Kidney (tissue), 14 donors: ENCODE data around the gene MYO7A. TPM values are rescaled to one million over a fixed set of nuclear protein-coding genes. Genes with fewer than 3 reads are reported as not detected.

Experiments
- DNase-seq, 5 donors: peaks; one replicate each; pipeline ENCODE4 v3.0.0-alpha.2; 2013 to 2020
- FAIRE-seq: peaks from 2 replicates; lab custom pipeline; 2012; peaks lifted over from hg19 to GRCh38; lab: Jason Lieb, UNC
- H3K27ac ChIP-seq, 2 donors: one replicate each; pipeline ENCODE4 v1.7.0; 2013; ENCODE audit warnings: low read depth in 2 of 2, low read length in 2 of 2, inconsistent platforms in 1 of 2
- H3K27me3 ChIP-seq: one replicate; pipeline ENCODE4 v1.7.1; 2013; ENCODE audit warnings: low read length, inconsistent platforms; ENCODE audit not compliant: control insufficient read depth, insufficient read depth
- H3K36me3 ChIP-seq, 3 donors: one replicate each; pipeline versions ENCODE4 v1.7.0 to v1.7.1; 2013; ENCODE audit warnings: low read length in 3 of 3, control low read depth in 1 of 3, inconsistent platforms in 1 of 3; ENCODE audit not compliant: insufficient read depth in 3 of 3, control insufficient read depth in 2 of 3
- H3K4me1 ChIP-seq, 3 donors: one replicate each; pipeline versions ENCODE4 v1.7.0 to v1.7.1; 2013; ENCODE audit warnings: low read length in 3 of 3, inconsistent platforms in 1 of 3, low read depth in 1 of 3; ENCODE audit not compliant: control insufficient read depth in 2 of 3, insufficient read depth in 2 of 3
- H3K4me3 ChIP-seq, 3 donors: one replicate each; pipeline versions ENCODE4 v1.7.0 to v1.8.1; 2013; ENCODE audit warnings: low read length in 3 of 3, control low read depth in 1 of 3, inconsistent platforms in 1 of 3
- H3K9ac ChIP-seq, 3 donors: one replicate each; pipeline versions ENCODE4 v1.7.0 to v1.7.1; 2013; ENCODE audit warnings: low read length in 3 of 3, control low read depth in 1 of 3, inconsistent platforms in 1 of 3
- H3K9me3 ChIP-seq, 3 donors: one replicate each; pipeline versions ENCODE4 v1.7.0 to v1.7.1; 2013; ENCODE audit warnings: low read length in 3 of 3, control low read depth in 1 of 3, inconsistent platforms in 1 of 3; ENCODE audit not compliant: control insufficient read depth in 2 of 3, insufficient read depth in 1 of 3
- intact Hi-C: fragments of 100-400 bp; cut with DNase I; formaldehyde crosslinking; loops from one replicate; pipeline ENCODE4 v1.11.1; 2022
- polyA plus RNA-seq: library from polyadenylated mRNA; stranded (reverse); fragments of 350-450 nt; fragmentation: Illumina TruSeq; extraction: RNeasy Lipid Tissue Mini Kit (QIAGEN cat#74804); gene quantifications from one replicate; pipeline ENCODE4 v1.2.3, GENCODE V29; 2014; ENCODE audit warnings: low read depth, low replicate concordance; ENCODE audit not compliant: insufficient read depth
- total RNA-seq: library from RNA; stranded (reverse); fragmentation: NEBNext Ultra II Directional; extraction: Animal tissue kit (Norgen Biotek cat#: 25700); gene quantifications from one replicate; pipeline ENCODE4 v1.2.1, GENCODE V29; 2021
- TF ChIP-seq, protein P1 (sequence below): IDR thresholded peaks from 3 replicates; pipeline ENCODE4 v1.5.1; 2012; ENCODE audit warnings: mild to moderate bottlenecking, moderate library complexity, borderline replicate concordance; ENCODE audit not compliant: insufficient read depth; ENCODE audit errors: extremely low read depth
- donor health status: control.
- donor health status: control.
- donor health status: control.
- donor health status: control.
- donor health status: control.
- donor health status: DM: yes; HTN: yes; CAD: no.
- donor health status: Normal renal cell carcinoma (clear cell type).

MYO7A gene
- total and polyA plus RNA-seq, 2 donors from 2014 or later = 6.1 to 10.7 TPM

DNA sequence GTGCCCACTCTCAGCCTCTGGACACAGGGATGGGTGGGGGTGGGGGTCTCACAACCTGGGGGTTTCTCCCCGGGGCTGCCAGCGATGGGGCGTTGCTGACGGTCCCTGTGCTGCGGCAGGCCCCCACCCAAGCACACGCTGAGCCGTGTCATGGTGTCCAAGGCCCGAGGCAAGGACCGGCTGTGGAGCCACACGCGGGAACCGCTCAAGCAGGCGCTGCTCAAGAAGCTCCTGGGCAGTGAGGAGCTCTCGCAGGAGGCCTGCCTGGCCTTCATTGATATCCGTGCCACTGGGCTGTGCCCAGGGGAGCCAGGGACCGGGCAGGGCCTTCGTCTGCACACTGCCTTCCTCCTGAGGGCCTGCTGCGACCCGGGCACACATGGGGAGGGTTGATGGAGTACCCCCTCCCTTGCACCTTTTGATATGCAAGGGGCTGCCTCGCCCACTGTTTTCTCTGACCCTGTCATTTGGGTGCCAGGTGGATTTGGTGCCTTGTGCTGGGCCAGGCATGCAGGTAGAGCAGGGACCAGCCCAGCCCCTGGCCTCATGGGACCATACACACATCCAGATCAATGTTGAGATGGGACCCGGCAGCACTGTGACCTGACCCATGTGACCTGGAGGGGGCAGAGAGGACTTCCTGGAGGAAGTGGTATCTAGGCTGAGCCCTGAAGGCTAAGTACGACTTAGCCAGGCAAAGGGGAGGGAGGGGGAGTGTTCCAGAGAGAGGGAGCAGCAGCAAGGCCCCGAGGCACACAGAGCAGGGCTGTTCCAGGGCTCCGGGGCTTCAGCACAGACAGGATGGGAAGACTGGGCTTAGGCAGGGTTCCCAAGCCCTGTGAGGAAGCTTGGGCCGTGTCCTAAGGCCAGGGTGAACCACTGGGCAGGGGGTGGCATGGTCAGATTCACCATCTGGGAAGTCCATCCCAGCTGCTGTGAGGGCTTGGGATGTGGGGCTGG is 75.2 kb downstream of the MYO7A start:
- Histone ChIP-seq H3K27ac (no peak overlapping the region), H3K36me3 (peaks cover 0 to 2% (median 0%) of the 10 kb centered on the region in 3 donors), H3K4me3 (no peak overlapping the region), H3K27me3 (no peaks in the 10 kb centered on the region), H3K9me3 (no peaks in the 10 kb centered on the region), H3K9ac (no peak overlapping the region), H3K4me1 (no peaks in the 10 kb centered on the region)
- DNase-seq (peak in 1 of 5 donors; percentile 56), FAIRE-seq (no peak)
- intact Hi-C loops = no loop called here
- TF ChIP-seq, protein P1, sequence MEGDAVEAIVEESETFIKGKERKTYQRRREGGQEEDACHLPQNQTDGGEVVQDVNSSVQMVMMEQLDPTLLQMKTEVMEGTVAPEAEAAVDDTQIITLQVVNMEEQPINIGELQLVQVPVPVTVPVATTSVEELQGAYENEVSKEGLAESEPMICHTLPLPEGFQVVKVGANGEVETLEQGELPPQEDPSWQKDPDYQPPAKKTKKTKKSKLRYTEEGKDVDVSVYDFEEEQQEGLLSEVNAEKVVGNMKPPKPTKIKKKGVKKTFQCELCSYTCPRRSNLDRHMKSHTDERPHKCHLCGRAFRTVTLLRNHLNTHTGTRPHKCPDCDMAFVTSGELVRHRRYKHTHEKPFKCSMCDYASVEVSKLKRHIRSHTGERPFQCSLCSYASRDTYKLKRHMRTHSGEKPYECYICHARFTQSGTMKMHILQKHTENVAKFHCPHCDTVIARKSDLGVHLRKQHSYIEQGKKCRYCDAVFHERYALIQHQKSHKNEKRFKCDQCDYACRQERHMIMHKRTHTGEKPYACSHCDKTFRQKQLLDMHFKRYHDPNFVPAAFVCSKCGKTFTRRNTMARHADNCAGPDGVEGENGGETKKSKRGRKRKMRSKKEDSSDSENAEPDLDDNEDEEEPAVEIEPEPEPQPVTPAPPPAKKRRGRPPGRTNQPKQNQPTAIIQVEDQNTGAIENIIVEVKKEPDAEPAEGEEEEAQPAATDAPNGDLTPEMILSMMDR = no peak

DNA sequence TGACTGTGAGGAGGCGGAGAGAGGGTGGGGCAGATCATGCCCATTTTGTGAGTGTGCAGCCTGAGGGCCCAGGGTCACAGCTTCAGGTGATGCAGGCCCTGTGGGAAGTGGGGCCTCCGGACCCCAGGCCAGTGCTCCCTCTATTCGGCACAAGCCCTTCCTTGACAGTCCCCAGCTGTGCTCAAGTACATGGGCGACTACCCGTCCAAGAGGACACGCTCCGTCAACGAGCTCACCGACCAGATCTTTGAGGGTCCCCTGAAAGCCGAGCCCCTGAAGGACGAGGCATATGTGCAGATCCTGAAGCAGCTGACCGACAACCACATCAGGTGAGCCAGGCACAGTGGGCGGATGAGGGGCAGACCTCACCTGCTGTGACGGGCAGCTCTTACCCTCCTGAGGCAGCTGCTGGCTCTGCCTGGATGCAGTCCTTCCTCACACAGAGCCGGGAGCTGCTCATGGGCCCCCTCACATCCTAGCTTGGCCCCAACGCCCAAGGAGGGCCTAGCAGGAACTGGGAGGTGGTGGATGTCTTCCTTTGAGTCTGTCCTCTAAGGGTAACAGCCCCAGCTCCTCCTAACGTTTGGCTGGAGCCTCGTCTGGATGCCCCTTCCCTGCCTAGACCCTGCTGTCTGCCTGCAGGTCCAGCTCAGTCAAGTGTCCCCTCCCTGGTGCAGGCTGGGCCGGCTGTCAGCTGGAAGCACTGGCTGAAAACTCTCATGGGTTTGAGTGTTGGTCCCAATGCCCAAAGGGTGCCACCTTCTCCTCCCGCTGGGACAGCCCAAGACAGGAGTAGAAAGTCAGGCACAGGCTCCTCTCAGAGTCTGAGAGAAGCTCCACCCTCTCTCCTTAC is 76.1 kb downstream of the MYO7A start:
- Histone ChIP-seq H3K9me3 (no peaks in the 10 kb centered on the region), H3K36me3 (peaks cover 0 to under 1% (median 0%) of the 10 kb centered on the region in 3 donors), H3K27me3 (no peaks in the 10 kb centered on the region), H3K4me1 (no peaks in the 10 kb centered on the region), H3K9ac (no peak overlapping the region), H3K4me3 (no peak overlapping the region), H3K27ac (no peak overlapping the region)
- intact Hi-C loops = no loop called here
- DNase-seq = peak in 2 of 5 donors; percentile 19 to 55
- FAIRE-seq = no peak
- TF ChIP-seq, protein P1 = no peak

DNA sequence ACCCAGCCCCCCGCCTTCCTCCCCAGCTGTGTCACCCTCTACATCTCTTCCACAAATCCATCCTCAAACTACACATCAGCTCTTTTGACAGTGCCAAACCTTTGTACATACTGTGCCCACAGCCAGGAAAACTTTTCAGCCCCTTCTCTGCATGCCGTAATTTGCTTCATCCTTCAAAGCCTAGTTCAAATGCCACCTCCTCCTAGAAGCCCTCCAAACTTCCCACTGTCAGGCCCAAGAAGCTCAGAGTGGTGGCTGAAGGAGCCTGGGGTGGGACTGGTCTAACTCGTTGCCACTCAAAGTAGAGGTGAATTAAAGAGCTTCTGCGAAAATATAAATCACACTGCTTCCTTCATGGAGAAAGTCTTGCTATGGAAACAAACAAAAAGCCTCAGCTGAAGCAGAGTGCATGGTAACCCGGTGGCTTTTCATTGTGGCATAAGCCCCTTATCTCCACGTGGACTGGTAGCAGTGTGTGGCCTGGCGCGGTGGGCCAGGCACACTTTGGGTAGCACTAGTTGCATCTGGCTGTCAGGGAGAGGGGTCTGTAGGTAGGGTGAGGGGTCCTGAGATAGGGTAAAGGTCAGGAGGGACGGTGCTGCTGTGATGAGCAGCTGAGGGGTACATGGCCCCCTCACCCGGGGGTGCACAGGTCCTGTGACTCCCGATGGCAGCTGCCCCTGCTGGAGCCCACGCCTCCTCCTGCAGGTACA is 76.9 kb downstream of the MYO7A start:
- FAIRE-seq (no peak), DNase-seq (peak in 1 of 5 donors; percentile 7)
- TF ChIP-seq, protein P1 = no peak

More for the DNA sequence above, 76.9 kb downstream of the MYO7A start:
- intact Hi-C loops = no loop called here
- H3K9ac ChIP-seq = no peak overlapping the region
- no peaks in the 10 kb centered on the region for H3K27me3 ChIP-seq
- no peaks in the 10 kb centered on the region for H3K4me1 ChIP-seq
- no peaks in the 10 kb centered on the region for H3K36me3 ChIP-seq
- no peak overlapping the region for H3K4me3 ChIP-seq
- no peaks in the 10 kb centered on the region for H3K9me3 ChIP-seq
- no peak overlapping the region for H3K27ac ChIP-seq
